ENCODE data around the gene LYPD8.

GRCh38 chr1:248775441-248775840 lies 19.9 kb upstream of the LYPD8 start:
- TF ChIP-seq CTCF (IDR thresholded peaks at IDR 0.05; ENCODE audit: poor library complexity, severe bottlenecking) (no peak), EZH2 (IDR thresholded peaks at IDR 0.05; ENCODE audit: borderline replicate concordance, insufficient read depth, low read length, poor library complexity, severe bottlenecking) (no peak), TAF1 (IDR thresholded peaks at IDR 0.05; ENCODE audit: low read depth) (no peak), POLR2AphosphoS5 (IDR thresholded peaks at IDR 0.05) (no peak), REST (IDR thresholded peaks at IDR 0.05; ENCODE audit: borderline replicate concordance) (no peak)
